HepG2 (cell line): ENCODE measurements around the gene UBE2D3. TPM values are rescaled to one million over a fixed set of nuclear protein-coding genes. Genes with fewer than 3 reads are reported as not detected.

Experiments
- CCAR2 ChIP-seq: fragments of 200-400 bp; formaldehyde crosslinking; optimal IDR thresholded peaks from 2 replicates; pipeline ENCODE3; 2018; ENCODE audit warnings: low read depth, mild to moderate bottlenecking, low read length, moderate library complexity
- FIP1L1 ChIP-seq: fragments of 200-400 bp; formaldehyde crosslinking; IDR thresholded peaks from 2 replicates; pipeline ENCODE4 v1.6.1; 2018; ENCODE audit warnings: low read depth, mild to moderate bottlenecking, low read length, moderate library complexity, borderline replicate concordance; ENCODE audit not compliant: insufficient read depth
- FOXP1 ChIP-seq, 2 experiments: fragments of 450-650 bp in 1 of 2; IDR thresholded peaks; 2 replicates each; pipeline ENCODE4 v1.6.1; 2017 to 2018; ENCODE audit warnings: antibody characterized with exemption in 1 of 2
- HNRNPK ChIP-seq: fragments of 200-400 bp; formaldehyde crosslinking; IDR thresholded peaks from 2 replicates; pipeline ENCODE4 v1.6.1; 2018; ENCODE audit warnings: low read length, low read depth, moderate library complexity, mild to moderate bottlenecking; ENCODE audit not compliant: poor library complexity, severe bottlenecking
- IKZF1 ChIP-seq: fragments of 450-650 bp; IDR thresholded peaks from 2 replicates; pipeline ENCODE4 v1.7.1; 2016
- IRX3 ChIP-seq: sonication (generic); formaldehyde crosslinking; IDR thresholded peaks from 2 replicates; pipeline ENCODE4 v1.8.1; 2023; ENCODE audit warnings: mild to moderate bottlenecking, low read depth, missing genetic modification reagents, borderline replicate concordance
- POGZ ChIP-seq: sonication (generic); formaldehyde crosslinking; IDR thresholded peaks from 2 replicates; pipeline ENCODE4 v1.4.0; 2020; ENCODE audit warnings: mild to moderate bottlenecking, missing genetic modification reagents
- REPIN1 ChIP-seq: sonication (generic); formaldehyde crosslinking; IDR thresholded peaks from 2 replicates; pipeline ENCODE4 v1.8.0; 2022; ENCODE audit warnings: missing genetic modification reagents, low read depth, mild to moderate bottlenecking, borderline replicate concordance
- SAP130 ChIP-seq: IDR thresholded peaks from 2 replicates; pipeline ENCODE4 v1.6.1; 2016; ENCODE audit warnings: low read depth
- ZFP90 ChIP-seq: sonication (generic); formaldehyde crosslinking; IDR thresholded peaks from 2 replicates; pipeline ENCODE4 v1.8.0; 2022; ENCODE audit warnings: missing genetic modification reagents, mild to moderate bottlenecking, inconsistent platforms, borderline replicate concordance
- ZFYVE20 ChIP-seq: sonication (generic); formaldehyde crosslinking; IDR thresholded peaks from 2 replicates; pipeline ENCODE4 v1.8.0; 2023; ENCODE audit warnings: low read depth, mild to moderate bottlenecking, moderate library complexity, missing genetic modification reagents, borderline replicate concordance
- ZMYM3 ChIP-seq: sonication (generic); formaldehyde crosslinking; IDR thresholded peaks from 2 replicates; pipeline ENCODE4 v1.5.1; 2020; ENCODE audit warnings: mild to moderate bottlenecking, missing genetic modification reagents
- ZNF138 ChIP-seq: sonication (generic); formaldehyde crosslinking; IDR thresholded peaks from 2 replicates; pipeline ENCODE4 v1.5.0; 2020; ENCODE audit warnings: mild to moderate bottlenecking, low read depth, missing genetic modification reagents
- ZNF225 ChIP-seq: sonication (generic); formaldehyde crosslinking; IDR thresholded peaks from 2 replicates; pipeline ENCODE4 v1.4.0; 2020; ENCODE audit warnings: mild to moderate bottlenecking, missing genetic modification reagents
- ZNF496 ChIP-seq: sonication (generic); formaldehyde crosslinking; IDR thresholded peaks from 2 replicates; pipeline ENCODE4 v1.8.1; 2023; ENCODE audit warnings: mild to moderate bottlenecking, moderate library complexity, missing genetic modification reagents; ENCODE audit not compliant: insufficient replicate concordance
- ZNF841 ChIP-seq: sonication (generic); formaldehyde crosslinking; IDR thresholded peaks from 2 replicates; pipeline ENCODE4 v1.8.1; 2023; ENCODE audit warnings: missing genetic modification reagents, borderline replicate concordance
- ZSCAN31 ChIP-seq: sonication (generic); formaldehyde crosslinking; IDR thresholded peaks from 2 replicates; pipeline ENCODE4 v1.5.0; 2020; ENCODE audit warnings: low read depth, mild to moderate bottlenecking, missing genetic modification reagents
- polyA plus RNA-seq, 8 experiments: library from polyadenylated mRNA; depleted of rRNA in 3 of 8; stranded (reverse) in 7 of 8; unstranded in 1 of 8; fragments of >200 nt; fragmentation: Illumina TruSeq in 4 of 8; extraction: Trizol in 4 of 8; gene quantifications; 2 replicates each; pipeline versions ENCODE4 v1.2.1 to v1.2.3, GENCODE V29; 2011 to 2016; ENCODE audit warnings: low read depth in 4 of 8, missing spikeins in 1 of 8, mixed read lengths in 1 of 8; ENCODE audit not compliant: insufficient read depth in 1 of 8
- total RNA-seq, 5 experiments: library from RNA; depleted of rRNA; stranded (reverse); fragments of >200 nt; fragmentation: Illumina TruSeq; extraction: Trizol; gene quantifications; 2 replicates each; pipeline ENCODE4 v1.2.3, GENCODE V29; 2016; ENCODE audit warnings: low read depth in 1 of 5
- TF ChIP-seq, protein P1 (sequence below): sonication (generic); formaldehyde crosslinking; IDR thresholded peaks from 2 replicates; pipeline ENCODE4 v1.9.0; 2021; ENCODE audit warnings: missing genetic modification reagents, mild to moderate bottlenecking, borderline replicate concordance
- TF ChIP-seq, protein P2 (sequence below): sonication (generic); formaldehyde crosslinking; IDR thresholded peaks from 2 replicates; pipeline ENCODE4 v1.4.0; 2020; ENCODE audit warnings: missing genetic modification reagents
- TF ChIP-seq, protein P3 (sequence below): sonication (generic); formaldehyde crosslinking; IDR thresholded peaks from 2 replicates; pipeline ENCODE4 v1.4.0; 2020; ENCODE audit warnings: missing genetic modification reagents

The UBE2D3 gene
- total and polyA plus RNA-seq, 2 of the 13 experiments (the other 11 are each of a cell fraction or from before 2014, with no cell fraction given): 224 to 293 TPM

DNA sequence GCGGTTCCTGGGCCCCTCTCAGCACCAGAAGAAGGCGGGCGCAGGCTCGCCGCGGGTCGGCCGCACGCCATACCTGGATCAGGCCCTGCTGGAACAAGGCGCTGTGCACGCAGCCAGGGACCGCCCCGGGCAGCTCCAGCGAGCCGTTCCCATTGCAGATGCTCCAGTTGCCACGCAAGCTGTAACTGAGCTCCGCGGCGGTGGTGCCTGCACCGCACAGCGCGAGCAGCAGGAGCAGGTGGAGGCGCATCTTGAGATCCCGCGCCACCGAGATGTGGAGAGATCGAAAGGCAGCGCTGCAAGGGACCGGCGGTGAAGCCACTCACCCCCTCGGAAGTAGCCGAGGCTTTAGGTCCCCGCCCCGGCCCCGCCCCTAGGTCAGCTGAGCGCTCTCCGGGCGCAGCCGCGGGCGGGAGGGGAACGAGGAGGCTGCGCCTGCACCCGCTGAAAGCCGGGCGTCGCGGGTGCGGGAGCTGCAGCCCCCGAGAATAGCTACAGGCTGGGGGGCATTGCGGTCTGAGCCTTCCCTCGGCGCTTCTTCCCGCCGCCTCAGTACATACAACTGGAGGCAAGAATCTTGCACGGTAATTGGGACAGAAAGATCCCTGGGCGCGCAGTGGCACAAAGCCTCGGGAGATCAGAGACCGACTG, 66.6 kb downstream of the UBE2D3 start, which contains the start of gene MANBA (continued):
- peak; percentile 90 for TF ChIP-seq ZSCAN31
- TF ChIP-seq, protein P1, sequence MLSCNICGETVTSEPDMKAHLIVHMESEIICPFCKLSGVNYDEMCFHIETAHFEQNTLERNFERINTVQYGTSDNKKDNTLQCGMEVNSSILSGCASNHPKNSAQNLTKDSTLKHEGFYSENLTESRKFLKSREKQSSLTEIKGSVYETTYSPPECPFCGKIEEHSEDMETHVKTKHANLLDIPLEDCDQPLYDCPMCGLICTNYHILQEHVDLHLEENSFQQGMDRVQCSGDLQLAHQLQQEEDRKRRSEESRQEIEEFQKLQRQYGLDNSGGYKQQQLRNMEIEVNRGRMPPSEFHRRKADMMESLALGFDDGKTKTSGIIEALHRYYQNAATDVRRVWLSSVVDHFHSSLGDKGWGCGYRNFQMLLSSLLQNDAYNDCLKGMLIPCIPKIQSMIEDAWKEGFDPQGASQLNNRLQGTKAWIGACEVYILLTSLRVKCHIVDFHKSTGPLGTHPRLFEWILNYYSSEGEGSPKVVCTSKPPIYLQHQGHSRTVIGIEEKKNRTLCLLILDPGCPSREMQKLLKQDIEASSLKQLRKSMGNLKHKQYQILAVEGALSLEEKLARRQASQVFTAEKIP (CRISPR knock-in tag): no peak
- TF ChIP-seq ZFP90: peak; percentile 31; the same call in 1 of the 2 replicates
- TF ChIP-seq, protein P2, sequence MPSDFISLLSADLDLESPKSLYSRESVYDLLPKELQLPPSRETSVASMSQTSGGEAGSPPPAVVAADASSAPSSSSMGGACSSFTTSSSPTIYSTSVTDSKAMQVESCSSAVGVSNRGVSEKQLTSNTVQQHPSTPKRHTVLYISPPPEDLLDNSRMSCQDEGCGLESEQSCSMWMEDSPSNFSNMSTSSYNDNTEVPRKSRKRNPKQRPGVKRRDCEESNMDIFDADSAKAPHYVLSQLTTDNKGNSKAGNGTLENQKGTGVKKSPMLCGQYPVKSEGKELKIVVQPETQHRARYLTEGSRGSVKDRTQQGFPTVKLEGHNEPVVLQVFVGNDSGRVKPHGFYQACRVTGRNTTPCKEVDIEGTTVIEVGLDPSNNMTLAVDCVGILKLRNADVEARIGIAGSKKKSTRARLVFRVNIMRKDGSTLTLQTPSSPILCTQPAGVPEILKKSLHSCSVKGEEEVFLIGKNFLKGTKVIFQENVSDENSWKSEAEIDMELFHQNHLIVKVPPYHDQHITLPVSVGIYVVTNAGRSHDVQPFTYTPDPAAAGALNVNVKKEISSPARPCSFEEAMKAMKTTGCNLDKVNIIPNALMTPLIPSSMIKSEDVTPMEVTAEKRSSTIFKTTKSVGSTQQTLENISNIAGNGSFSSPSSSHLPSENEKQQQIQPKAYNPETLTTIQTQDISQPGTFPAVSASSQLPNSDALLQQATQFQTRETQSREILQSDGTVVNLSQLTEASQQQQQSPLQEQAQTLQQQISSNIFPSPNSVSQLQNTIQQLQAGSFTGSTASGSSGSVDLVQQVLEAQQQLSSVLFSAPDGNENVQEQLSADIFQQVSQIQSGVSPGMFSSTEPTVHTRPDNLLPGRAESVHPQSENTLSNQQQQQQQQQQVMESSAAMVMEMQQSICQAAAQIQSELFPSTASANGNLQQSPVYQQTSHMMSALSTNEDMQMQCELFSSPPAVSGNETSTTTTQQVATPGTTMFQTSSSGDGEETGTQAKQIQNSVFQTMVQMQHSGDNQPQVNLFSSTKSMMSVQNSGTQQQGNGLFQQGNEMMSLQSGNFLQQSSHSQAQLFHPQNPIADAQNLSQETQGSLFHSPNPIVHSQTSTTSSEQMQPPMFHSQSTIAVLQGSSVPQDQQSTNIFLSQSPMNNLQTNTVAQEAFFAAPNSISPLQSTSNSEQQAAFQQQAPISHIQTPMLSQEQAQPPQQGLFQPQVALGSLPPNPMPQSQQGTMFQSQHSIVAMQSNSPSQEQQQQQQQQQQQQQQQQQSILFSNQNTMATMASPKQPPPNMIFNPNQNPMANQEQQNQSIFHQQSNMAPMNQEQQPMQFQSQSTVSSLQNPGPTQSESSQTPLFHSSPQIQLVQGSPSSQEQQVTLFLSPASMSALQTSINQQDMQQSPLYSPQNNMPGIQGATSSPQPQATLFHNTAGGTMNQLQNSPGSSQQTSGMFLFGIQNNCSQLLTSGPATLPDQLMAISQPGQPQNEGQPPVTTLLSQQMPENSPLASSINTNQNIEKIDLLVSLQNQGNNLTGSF (CRISPR knock-in tag): no peak
- no peak for TF ChIP-seq FOXP1 (IDR thresholded peaks at IDR 0.05)
- no peak; the same call in 1 of the 2 replicates for TF ChIP-seq FOXP1 (CRISPR knock-in tag; IDR thresholded peaks at IDR 0.05)
- no peak for TF ChIP-seq ZFYVE20 (CRISPR knock-in tag)
- TF ChIP-seq ZNF496 (CRISPR knock-in tag): no peak
- peak; percentile 78 for TF ChIP-seq ZMYM3 (CRISPR knock-in tag)
- TF ChIP-seq ZNF138 (CRISPR knock-in tag): peak; percentile 95
- TF ChIP-seq ZNF841 (CRISPR knock-in tag): no peak
- TF ChIP-seq HNRNPK: peak; percentile 36
- peak; percentile 91 for TF ChIP-seq SAP130
- no peak for TF ChIP-seq IRX3 (CRISPR knock-in tag)
- 0 out of 2 replicates have a peak, but pooled peaks have one; percentile 60 for TF ChIP-seq FIP1L1
- peak; percentile 87 for TF ChIP-seq POGZ (CRISPR knock-in tag)
- TF ChIP-seq, protein P3, sequence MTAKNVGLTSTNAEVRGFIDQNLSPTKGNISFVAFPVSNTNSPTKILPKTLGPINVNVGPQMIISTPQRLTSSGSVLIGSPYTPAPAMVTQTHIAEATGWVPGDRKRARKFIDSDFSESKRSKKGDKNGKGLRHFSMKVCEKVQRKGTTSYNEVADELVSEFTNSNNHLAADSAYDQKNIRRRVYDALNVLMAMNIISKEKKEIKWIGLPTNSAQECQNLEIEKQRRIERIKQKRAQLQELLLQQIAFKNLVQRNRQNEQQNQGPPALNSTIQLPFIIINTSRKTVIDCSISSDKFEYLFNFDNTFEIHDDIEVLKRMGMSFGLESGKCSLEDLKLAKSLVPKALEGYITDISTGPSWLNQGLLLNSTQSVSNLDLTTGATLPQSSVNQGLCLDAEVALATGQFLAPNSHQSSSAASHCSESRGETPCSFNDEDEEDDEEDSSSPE (CRISPR knock-in tag): peak; percentile 65; the same call in 1 of the 2 replicates
- peak; percentile 71 for TF ChIP-seq REPIN1
- no peak for TF ChIP-seq IKZF1
- TF ChIP-seq ZNF225 (CRISPR knock-in tag): 0 out of 2 replicates have a peak, but pooled peaks have one; percentile 32
- TF ChIP-seq CCAR2: no peak
